ENCODE data around the gene EXOC2.

EXOC2 gene

GRCh38 chr6:470051-470900 is 222.7 kb downstream of the EXOC2 start:
- no peak overlapping the region for H3K4me3 ChIP-seq (ENCODE audit: control insufficient read depth, low read depth, low read length)
- TF ChIP-seq CTCF (conservative IDR thresholded peaks at IDR 0.05; ENCODE audit: control insufficient read depth, insufficient read depth, low read depth, low read length) = no peak
- no peak for DNase-seq (ENCODE audit: low read depth)

GRCh38 chr6:467671-468082 is 225.3 kb downstream of the EXOC2 start:
- no peak for DNase-seq (ENCODE audit: low read depth)
- TF ChIP-seq CTCF (conservative IDR thresholded peaks at IDR 0.05; ENCODE audit: control insufficient read depth, insufficient read depth, low read depth, low read length) = no peak

GRCh38 chr6:467111-467510 is 225.8 kb downstream of the EXOC2 start:
- no peak overlapping the region for H3K4me3 ChIP-seq (ENCODE audit: control insufficient read depth, low read depth, low read length)
- no peak for DNase-seq (ENCODE audit: low read depth)
- no peak for TF ChIP-seq CTCF (conservative IDR thresholded peaks at IDR 0.05; ENCODE audit: control insufficient read depth, insufficient read depth, low read depth, low read length)

More at GRCh38 chr6:467671-468082, 225.3 kb downstream of the EXOC2 start:
- H3K4me3 ChIP-seq (ENCODE audit: control insufficient read depth, low read depth, low read length) = no peak overlapping the region

GRCh38 chr6:466564-466963 is 226.4 kb downstream of the EXOC2 start:
- H3K4me3 ChIP-seq (ENCODE audit: control insufficient read depth, low read depth, low read length) = no peak overlapping the region
- no peak for DNase-seq (ENCODE audit: low read depth)
- no peak for TF ChIP-seq CTCF (conservative IDR thresholded peaks at IDR 0.05; ENCODE audit: control insufficient read depth, insufficient read depth, low read depth, low read length)

GRCh38 chr6:465531-466348 is 227.2 kb downstream of the EXOC2 start:
- DNase-seq (ENCODE audit: low read depth) = no peak
- TF ChIP-seq CTCF (conservative IDR thresholded peaks at IDR 0.05; ENCODE audit: control insufficient read depth, insufficient read depth, low read depth, low read length) = no peak

GRCh38 chr6:456887-457286 is 236.1 kb downstream of the EXOC2 start:
- DNase-seq (ENCODE audit: low read depth) = no peak
- H3K4me3 ChIP-seq (ENCODE audit: control insufficient read depth, low read depth, low read length) = no peak overlapping the region
- no peak for TF ChIP-seq CTCF (conservative IDR thresholded peaks at IDR 0.05; ENCODE audit: control insufficient read depth, insufficient read depth, low read depth, low read length)

More at GRCh38 chr6:465531-466348, 227.2 kb downstream of the EXOC2 start:
- H3K4me3 ChIP-seq (ENCODE audit: control insufficient read depth, low read depth, low read length) = no peak overlapping the region
